ENCODE data around the gene TCAF1. TPM values are rescaled to one million over a fixed set of nuclear protein-coding genes. Genes with fewer than 3 reads are reported as not detected.

The TCAF1 gene
- total and polyA plus RNA-seq, 2 donors from 2014 or later = 12.2 to 37.2 TPM

DNA sequence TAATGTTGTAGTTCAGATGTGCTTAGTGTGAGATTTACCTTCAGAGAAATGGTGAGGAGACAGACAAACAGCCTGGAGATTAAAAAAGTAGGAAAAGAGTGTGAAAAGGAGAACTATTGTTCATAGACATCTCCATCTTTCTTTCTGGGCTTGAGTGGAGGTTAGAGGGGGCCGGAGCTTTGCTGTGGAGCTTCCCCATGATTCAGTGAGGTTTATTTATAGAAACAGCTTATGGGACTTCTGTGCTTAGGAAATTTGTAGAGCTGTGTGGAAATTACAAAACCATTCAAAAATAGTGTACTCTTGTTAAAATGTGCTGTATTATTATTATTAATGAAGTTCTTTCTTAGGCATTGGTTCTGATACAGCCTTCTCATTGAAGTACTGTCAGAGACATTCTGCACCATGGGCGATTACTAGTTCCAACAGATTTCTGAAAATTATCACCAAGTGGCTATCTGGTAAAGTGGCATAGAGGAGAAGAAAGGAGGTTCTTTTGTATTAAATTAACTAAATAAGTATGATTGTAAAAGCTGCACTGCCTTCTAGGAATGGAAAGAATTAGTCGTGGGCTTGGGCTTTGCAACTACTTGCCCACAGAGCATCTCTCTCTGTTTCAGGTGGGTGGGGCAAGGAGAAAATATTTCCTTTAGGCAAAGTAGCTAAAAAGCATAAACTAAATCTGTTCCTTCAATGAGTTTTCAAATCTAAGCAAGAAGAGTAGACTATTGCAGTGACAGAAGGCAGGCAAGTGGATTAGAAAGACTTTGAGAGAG lies 8.7 kb upstream of the TCAF1 start:
- DNase-seq = no peak
- Histone ChIP-seq H3K4me3 (ENCODE audit: low read length in 3 of 3) (no peak overlapping the region), H3K27me3 (ENCODE audit: control insufficient read depth, insufficient read depth, low read length) (no peaks in the 10 kb centered on the region), H3K27ac (ENCODE audit: low read depth in 2 of 2, low read length in 2 of 2) (no peak overlapping the region), H3K9ac (ENCODE audit: low read length in 3 of 3) (no peak overlapping the region), H3K9me3 (ENCODE audit: control insufficient read depth in 2 of 3, insufficient read depth in 1 of 3, low read length in 3 of 3) (no peaks in the 10 kb centered on the region), H3K36me3 (ENCODE audit: control insufficient read depth in 2 of 3, insufficient read depth in 3 of 3, low read length in 3 of 3) (no peaks in the 10 kb centered on the region), H3K4me1 (ENCODE audit: control insufficient read depth in 2 of 3, insufficient read depth in 2 of 3, low read depth in 1 of 3, low read length in 3 of 3) (no peaks in the 10 kb centered on the region)
- intact Hi-C loops (cut with DNase I) = no loop called here
- TF ChIP-seq, protein P1, sequence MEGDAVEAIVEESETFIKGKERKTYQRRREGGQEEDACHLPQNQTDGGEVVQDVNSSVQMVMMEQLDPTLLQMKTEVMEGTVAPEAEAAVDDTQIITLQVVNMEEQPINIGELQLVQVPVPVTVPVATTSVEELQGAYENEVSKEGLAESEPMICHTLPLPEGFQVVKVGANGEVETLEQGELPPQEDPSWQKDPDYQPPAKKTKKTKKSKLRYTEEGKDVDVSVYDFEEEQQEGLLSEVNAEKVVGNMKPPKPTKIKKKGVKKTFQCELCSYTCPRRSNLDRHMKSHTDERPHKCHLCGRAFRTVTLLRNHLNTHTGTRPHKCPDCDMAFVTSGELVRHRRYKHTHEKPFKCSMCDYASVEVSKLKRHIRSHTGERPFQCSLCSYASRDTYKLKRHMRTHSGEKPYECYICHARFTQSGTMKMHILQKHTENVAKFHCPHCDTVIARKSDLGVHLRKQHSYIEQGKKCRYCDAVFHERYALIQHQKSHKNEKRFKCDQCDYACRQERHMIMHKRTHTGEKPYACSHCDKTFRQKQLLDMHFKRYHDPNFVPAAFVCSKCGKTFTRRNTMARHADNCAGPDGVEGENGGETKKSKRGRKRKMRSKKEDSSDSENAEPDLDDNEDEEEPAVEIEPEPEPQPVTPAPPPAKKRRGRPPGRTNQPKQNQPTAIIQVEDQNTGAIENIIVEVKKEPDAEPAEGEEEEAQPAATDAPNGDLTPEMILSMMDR (IDR thresholded peaks at IDR 0.05; ENCODE audit: borderline replicate concordance, extremely low read depth, insufficient read depth) = no peak
- FAIRE-seq = no peak

DNA sequence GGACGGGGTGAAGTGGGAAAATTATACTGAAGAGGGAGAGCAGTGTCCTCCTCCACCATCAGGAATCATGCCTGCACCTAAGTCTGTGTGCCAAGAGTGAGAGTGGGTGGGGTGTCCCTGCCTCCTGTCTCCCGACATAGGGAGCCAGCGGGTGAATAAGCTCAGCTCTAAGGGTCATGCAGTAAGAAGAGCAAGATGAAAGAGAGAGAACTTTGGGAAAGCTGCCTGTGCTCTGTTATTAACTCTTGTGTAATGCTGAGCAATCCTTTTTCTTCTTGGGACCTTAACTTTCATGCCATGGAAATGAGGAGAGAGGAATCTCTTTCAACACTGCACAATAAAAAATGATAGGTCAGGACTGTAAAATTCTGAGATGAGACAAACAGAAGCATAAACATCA lies 7.9 kb upstream of the TCAF1 start:
- Histone ChIP-seq H3K36me3 (ENCODE audit: control insufficient read depth in 2 of 3, insufficient read depth in 3 of 3, low read length in 3 of 3) (no peaks in the 10 kb centered on the region), H3K27ac (ENCODE audit: low read depth in 2 of 2, low read length in 2 of 2) (no peak overlapping the region), H3K4me1 (ENCODE audit: control insufficient read depth in 2 of 3, insufficient read depth in 2 of 3, low read depth in 1 of 3, low read length in 3 of 3) (no peaks in the 10 kb centered on the region), H3K4me3 (ENCODE audit: low read length in 3 of 3) (no peak overlapping the region), H3K27me3 (ENCODE audit: control insufficient read depth, insufficient read depth, low read length) (no peaks in the 10 kb centered on the region), H3K9me3 (ENCODE audit: control insufficient read depth in 2 of 3, insufficient read depth in 1 of 3, low read length in 3 of 3) (no peaks in the 10 kb centered on the region), H3K9ac (ENCODE audit: low read length in 3 of 3) (no peak overlapping the region)
- TF ChIP-seq, protein P1 (IDR thresholded peaks at IDR 0.05; ENCODE audit: borderline replicate concordance, extremely low read depth, insufficient read depth) = no peak
- intact Hi-C loops (cut with DNase I) = no loop called here
- no peak for FAIRE-seq
- DNase-seq = no peak

DNA sequence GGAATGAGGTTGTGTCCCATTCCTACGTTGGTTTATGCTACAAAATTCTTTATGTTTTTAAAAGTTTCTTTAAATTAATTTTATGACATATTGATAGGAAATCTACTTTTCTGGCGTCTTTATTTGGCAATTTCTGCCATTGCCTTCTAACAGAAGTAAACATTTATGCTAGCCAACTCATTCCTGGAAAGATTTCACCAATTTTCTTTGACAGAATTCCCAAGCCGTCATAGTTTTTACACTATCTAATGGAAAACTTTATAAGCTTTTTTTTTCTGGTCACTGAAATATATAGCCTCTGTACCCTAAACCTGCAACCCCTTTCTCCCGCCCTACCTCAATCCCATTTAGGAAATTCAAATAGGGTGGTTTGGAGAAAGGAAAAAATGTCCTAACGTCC lies 6.1 kb upstream of the TCAF1 start:
- Histone ChIP-seq H3K27me3 (ENCODE audit: control insufficient read depth, insufficient read depth, low read length) (no peaks in the 10 kb centered on the region), H3K9ac (ENCODE audit: low read length in 3 of 3) (no peak overlapping the region), H3K4me1 (ENCODE audit: control insufficient read depth in 2 of 3, insufficient read depth in 2 of 3, low read depth in 1 of 3, low read length in 3 of 3) (no peaks in the 10 kb centered on the region), H3K9me3 (ENCODE audit: control insufficient read depth in 2 of 3, insufficient read depth in 1 of 3, low read length in 3 of 3) (no peaks in the 10 kb centered on the region), H3K4me3 (ENCODE audit: low read length in 3 of 3) (no peak overlapping the region), H3K36me3 (ENCODE audit: control insufficient read depth in 2 of 3, insufficient read depth in 3 of 3, low read length in 3 of 3) (no peaks in the 10 kb centered on the region), H3K27ac (ENCODE audit: low read depth in 2 of 2, low read length in 2 of 2) (no peak overlapping the region)
- DNase-seq (no peak), FAIRE-seq (no peak)
- TF ChIP-seq, protein P1 (IDR thresholded peaks at IDR 0.05; ENCODE audit: borderline replicate concordance, extremely low read depth, insufficient read depth) = no peak
- intact Hi-C loops (cut with DNase I) = no loop called here

Measured in kidney (tissue), 14 donors.